Gastrocnemius medialis (tissue), 4 donors: Measurements from ENCODE around the gene ZBTB20.

Source experiments
- POLR2A ChIP-seq, 2 donors: fragments of 450-650 bp; IDR thresholded peaks; one replicate each; pipeline ENCODE4 v1.6.1; 2017; ENCODE audit warnings: antibody characterized with exemption in 2 of 2, mild to moderate bottlenecking in 2 of 2, moderate library complexity in 2 of 2
- TF ChIP-seq, protein P1 (sequence below), 5 experiments: fragments of 450-650 bp in 3 of 5; fragments of 200-600 bp in 2 of 5; sonication (generic) in 2 of 5; IDR thresholded peaks in 4 of 5; conservative IDR thresholded peaks in 1 of 5; 1 replicate in 4 of 5; 2 replicates in 1 of 5; pipeline ENCODE4 v1.5.1; 2016 to 2019; ENCODE audit warnings: antibody characterized with exemption in 5 of 5, mild to moderate bottlenecking in 3 of 5, moderate library complexity in 3 of 5

DNA sequence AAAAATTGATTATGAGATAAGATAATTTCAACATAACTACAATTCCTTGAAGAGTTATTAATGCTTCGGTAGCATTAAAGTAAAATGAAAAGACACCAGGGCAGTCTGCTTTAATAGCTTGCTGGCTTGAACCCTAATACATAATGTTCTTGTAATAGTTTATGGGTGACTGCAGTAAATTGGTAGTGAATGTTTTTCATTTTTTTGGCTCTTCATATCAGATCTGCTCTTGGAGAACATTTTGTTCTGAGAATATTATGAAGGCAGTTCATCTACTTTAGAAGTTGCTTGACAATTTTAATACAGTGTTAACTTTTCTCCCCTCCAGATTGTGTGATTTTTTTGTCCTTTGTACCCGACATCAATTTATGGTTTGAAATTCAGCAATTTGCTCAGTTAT lies 128.4 kb downstream of the ZBTB20 start:
- TF ChIP-seq, protein P1, sequence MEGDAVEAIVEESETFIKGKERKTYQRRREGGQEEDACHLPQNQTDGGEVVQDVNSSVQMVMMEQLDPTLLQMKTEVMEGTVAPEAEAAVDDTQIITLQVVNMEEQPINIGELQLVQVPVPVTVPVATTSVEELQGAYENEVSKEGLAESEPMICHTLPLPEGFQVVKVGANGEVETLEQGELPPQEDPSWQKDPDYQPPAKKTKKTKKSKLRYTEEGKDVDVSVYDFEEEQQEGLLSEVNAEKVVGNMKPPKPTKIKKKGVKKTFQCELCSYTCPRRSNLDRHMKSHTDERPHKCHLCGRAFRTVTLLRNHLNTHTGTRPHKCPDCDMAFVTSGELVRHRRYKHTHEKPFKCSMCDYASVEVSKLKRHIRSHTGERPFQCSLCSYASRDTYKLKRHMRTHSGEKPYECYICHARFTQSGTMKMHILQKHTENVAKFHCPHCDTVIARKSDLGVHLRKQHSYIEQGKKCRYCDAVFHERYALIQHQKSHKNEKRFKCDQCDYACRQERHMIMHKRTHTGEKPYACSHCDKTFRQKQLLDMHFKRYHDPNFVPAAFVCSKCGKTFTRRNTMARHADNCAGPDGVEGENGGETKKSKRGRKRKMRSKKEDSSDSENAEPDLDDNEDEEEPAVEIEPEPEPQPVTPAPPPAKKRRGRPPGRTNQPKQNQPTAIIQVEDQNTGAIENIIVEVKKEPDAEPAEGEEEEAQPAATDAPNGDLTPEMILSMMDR (IDR thresholded peaks at IDR 0.05 in 4 of 5, conservative IDR thresholded peaks at IDR 0.05 in 1 of 5), result no peak
- TF ChIP-seq POLR2A (IDR thresholded peaks at IDR 0.05), result no peak
